GM18858 (cell line): Measurements from ENCODE around the gene LINGO1.

Source experiments
- ATAC-seq: cut with Tn5 transposase; IDR thresholded peaks from one replicate; pipeline ENCODE4 v1.9.1; 2021; ENCODE audit not compliant: unreplicated experiment

The LINGO1 gene

GRCh38 chr15:77657634-77658238, 25.0 kb upstream of the LINGO1 start:
- ATAC-seq: no peak

DNA sequence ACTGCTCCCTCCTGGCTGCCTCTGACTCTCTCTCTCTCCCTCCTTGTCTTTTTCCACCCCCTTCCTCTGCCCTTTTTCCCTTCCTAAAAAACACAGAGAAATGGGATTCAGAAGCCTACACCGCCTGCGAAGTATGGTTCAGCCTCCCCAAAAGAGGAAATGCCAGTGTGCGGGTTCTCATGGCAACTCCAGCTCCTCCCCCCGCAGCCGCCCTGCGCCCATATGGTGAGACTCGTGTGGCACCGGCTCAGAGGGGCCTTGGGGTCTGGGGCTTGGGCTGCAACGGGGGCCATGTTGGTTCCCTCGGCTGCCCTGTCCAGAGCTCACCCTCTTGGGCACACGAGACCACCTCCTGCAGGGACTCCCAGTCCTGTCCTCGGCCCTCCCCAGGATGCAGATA, 23.6 kb upstream of the LINGO1 start:
- ATAC-seq: no peak

GRCh38 chr15:77654975-77655374, 22.3 kb upstream of the LINGO1 start:
- ATAC-seq: no peak

DNA sequence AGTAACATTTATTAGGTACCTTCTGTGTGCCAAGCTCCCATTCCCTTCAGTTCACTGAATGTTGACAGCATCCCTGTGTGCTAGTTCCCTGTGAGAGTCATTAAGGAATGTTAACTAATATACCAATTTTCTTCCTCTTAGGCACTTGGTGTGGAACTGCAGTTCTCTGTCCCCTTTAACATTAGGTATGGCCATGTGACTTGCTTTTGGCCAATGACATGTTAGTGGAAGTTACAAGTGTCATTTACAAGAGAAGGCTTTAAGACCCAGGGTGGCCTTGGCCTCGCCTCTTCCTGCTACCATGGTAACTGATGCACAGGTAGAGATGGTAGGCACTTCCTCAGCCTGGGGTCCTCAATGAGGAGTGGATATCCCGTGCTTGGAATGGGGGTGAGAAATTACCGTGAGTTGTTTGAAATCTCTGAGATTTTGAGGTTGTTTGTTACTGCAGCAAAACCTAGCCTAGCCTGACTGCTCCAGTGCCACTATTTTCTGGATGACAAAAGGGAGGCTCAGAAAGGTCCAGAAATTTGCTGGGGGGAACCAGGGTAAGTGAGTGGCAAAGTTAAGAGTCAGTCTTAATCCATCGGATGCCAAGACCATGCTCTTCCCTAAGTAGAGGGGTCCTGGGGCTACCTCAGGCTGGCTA, 21.2 kb upstream of the LINGO1 start:
- ATAC-seq: no peak

DNA sequence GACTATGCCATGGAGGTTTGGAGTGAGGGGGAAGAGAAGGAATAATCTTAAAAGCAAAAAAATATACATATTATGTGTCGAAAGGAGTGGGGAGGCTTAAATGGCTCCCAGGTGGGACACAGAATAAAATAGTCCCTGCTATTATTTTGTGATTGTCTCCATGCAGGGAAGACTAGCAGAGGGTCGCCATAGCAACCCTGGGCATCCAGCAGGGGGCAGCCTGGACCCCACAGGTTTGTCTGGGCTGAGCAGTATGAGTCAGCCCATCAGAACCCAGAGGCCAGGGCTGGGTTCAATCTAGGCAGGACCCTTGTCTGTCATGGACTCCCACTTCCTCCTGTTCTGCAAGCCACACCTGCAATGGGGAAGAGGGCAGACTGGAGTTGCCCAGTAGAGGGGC, 17.6 kb upstream of the LINGO1 start:
- ATAC-seq: no peak

DNA sequence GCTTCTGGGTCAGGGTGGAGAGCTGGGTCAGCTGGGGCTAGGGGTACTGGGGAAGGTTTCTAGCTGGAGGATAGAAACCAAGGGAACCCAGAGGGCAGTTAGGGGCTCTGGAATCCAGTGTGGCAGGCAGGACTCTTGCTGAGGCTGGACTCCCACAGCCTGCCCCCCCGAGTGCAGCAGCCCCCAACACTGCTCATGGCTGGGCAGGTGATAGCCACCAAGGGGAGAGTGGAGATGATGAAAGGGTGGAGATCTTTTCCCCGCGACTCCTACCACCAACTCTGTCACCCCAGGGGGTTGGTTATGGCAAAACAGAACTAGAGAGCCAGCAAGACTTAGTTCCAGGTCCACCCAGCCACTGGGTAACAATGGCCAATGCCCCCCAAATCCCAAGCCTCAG, 16.9 kb upstream of the LINGO1 start:
- no peak for ATAC-seq

- no peak for ATAC-seq
Observed at GRCh38 chr15:77649017-77649416, 16.3 kb upstream of the LINGO1 start.

DNA sequence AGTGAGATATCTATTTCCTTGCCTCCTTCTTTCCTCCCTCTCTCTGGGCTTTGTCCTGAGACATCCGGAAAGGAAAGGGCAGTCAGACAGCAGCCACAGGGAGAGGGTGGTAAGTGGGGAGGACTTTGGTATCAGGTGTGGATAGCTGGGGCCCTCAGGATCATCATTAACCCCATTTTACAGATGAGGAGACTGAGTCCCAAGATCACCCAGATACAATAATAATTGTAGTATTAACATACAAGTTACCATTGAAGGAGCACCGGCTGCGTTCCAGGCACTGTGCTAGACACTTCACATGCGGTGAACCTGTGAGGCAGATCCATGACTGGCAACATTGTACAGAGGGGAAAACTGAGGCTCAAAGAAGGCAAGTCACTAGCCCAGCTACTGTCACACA, 15.2 kb upstream of the LINGO1 start:
- no peak for ATAC-seq

DNA sequence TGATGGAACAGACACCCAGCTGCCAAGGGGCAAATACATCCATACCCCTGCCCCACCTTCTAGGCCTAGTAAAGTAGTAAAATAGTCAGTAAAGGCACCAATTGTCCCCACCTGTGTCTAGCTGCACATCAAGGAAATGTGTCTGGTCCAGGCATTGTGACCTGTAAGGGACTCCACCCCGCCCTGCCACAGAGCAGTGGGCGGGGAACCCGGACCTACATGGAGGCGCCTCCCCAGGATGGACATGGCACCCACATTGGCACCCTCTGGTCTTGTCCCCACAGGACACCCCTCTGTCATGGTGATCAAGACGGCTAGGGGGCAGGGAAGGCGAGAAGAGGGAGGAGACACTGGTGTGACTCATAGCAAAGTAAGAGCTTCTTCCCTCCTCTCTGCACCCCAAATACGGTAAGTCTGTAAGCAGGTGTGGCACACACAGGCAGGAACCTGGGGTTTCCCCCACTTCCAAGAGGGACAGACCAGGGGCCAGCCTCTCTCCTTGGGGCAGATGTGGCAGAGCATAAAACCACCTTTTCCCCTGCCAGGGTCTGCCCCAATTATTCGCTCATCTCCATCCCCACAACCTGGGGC, 13.5 kb upstream of the LINGO1 start:
- no peak for ATAC-seq

DNA sequence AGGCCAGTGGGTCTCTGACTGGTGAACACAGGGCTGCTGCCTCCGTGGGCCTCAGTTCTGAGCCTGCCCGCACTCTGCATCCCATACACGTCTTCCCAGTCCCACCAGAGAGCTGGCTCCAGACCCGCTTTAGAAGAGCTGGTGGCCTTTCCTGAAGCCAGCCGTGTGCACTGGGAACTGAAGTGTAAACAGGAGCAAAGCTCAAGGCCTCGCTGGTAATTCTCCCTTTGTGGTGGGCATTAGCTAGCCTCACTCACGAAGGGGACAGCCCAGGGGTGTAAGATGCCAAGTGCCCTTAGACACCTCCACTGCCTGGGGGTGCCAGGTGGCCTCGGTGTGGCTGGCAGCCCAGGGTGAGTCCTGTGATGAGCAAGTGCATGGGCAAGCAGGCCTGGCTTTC, 12.9 kb upstream of the LINGO1 start:
- ATAC-seq: no peak

DNA sequence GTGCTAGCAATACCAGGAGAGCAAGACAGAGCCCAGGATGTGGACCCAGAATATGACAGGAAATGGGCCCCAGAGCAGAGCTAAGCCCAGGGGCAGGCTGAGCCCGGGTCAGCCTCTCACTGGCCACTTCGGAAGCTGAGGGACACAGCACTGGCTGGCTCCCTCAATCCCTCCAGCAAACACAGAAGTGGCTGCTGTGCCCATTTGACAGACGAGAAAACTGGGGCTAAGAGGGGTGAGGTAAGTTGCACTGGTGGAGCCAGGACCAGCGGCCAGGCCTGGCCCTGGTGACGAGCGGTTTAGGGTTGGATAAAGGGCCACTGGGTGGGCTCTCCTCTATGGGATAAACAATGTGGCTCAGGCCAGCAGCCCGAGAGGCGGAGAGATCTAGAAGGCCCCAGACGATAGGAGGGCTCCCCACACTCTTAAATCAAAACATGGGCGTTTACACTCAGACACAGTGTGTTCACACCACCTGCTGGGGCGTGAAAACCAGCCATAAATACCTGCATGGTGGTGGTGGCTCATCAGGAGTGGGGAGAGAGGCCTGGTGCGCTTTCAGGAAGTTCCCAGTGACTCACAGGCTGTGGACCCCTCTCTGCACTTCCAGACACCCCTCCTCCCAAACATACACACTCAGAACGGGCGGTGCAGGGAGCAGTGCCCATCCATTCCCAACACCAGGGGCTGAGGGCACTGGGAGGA, 12.0 kb upstream of the LINGO1 start:
- ATAC-seq: no peak

- no peak for ATAC-seq
Observed at GRCh38 chr15:77643764-77644163, 11.1 kb upstream of the LINGO1 start.

DNA sequence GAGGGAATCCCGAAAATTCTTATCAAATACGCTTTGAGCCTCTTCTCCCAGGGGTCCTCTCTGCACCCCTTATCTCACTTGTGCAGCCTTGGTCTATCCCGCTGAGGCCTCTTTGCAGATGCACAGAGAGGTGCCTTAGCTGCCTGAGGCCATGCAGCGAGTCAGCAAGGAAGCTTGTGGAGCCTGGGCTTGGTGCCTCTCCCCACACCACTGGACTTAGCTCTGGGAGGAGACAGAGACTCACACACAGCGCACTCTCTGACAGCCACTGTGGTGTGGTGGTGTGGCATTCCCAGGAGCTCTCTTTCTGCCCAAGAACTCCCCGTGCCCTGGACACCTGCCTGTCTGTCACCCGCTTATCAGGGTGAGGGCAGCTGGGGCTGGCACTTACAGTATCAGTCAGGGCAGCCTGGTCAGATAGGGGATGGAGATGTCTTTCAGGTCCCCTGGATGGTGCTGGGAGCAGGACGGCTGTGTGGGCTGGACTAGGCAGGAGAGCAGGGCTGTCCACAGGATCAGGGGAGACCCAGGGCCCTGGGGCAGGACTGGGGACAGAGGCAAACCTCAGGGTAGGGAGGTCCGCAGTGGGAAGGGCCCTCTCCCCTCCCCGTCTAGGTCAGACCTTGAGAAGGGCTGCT, 10.2 kb upstream of the LINGO1 start:
- ATAC-seq: no peak

DNA sequence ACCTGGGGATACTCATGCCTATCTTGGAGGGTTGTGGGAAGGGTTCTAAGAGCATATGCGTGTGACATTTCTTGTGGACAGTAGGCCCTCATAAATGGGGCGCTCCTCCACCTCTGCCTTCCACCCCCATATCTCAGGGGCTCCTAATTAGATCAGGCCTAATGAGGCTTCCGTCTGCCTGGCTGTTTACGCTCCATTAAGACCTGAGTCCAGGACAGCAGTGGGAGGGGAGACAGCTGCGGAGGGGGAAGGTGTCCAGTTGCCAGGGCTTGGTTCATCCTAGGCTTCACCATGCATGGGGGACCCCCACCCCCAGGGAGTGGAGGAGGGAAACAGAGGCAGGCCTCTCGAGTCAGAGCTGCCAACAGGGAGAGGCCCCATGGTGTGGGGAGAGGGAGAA, 9.3 kb upstream of the LINGO1 start:
- no peak for ATAC-seq

DNA sequence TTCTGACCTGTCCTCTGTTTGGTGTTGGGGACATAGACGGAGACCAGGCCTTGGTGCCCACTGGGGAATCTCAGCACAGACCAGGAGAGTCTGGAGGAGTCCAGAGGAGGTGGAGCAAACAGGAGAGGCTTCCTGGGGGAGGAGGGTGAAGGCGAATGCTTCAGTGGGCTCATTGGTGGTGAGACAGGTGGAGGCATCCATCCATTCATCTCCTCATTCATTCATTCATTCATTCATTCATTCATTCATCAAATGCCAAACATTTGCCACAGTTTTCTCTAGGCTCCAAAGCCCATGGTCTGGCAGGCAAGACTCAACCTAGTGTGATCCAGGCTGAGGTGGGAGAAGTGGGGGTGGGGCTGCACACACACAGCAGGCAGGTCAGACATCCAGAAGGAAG, 7.9 kb upstream of the LINGO1 start:
- ATAC-seq: no peak

DNA sequence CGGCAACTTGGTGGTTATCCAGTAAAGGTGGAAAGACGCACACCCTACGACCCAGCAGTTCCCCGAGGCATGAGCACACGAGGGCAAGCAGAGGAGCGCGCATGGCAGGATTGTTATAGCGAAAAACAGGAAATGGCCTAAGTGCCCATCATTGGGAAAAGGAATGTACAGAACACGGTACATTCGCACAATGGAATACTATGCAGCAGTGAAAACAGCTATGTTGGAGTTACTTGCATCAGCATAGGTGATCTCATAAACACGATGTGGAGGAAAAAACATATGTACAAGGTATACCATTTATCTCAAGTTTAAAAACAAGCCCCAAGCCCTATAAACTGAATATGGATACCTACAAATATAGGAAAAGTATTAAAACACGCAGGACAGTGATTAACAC, 6.7 kb upstream of the LINGO1 start:
- no peak for ATAC-seq

- ATAC-seq: no peak
Observed at GRCh38 chr15:77637851-77638692, 5.4 kb upstream of the LINGO1 start.

- no peak for ATAC-seq
Observed at GRCh38 chr15:77636209-77636608, 3.5 kb upstream of the LINGO1 start.

- ATAC-seq: no peak
Observed at GRCh38 chr15:77634266-77634962, 1.7 kb upstream of the LINGO1 start.

GRCh38 chr15:77633913-77634265, 1.2 kb upstream of the LINGO1 start:
- ATAC-seq: no peak
